Neural cell (in vitro differentiated cells): Measurements from ENCODE around the gene ADAMTS10. TPM values are rescaled to one million over a fixed set of nuclear protein-coding genes. Genes with fewer than 3 reads are reported as not detected.

Experiments
- H2AFZ ChIP-seq: fragments of 200-600, 300-800 bp; sonication (generic), shearing (Covaris generic); 2 replicates; pipeline ENCODE4 v1.6.0; 2014; ENCODE audit warnings: low read depth, mild to moderate bottlenecking, antibody characterized with exemption, low read length, moderate library complexity
- H3F3A ChIP-seq: fragments of 200-600 bp; shearing (Covaris generic); 2 replicates; pipeline ENCODE4 v1.6.1; 2016; ENCODE audit warnings: mild to moderate bottlenecking, moderate library complexity, mixed read lengths, antibody characterized with exemption, low read length; ENCODE audit not compliant: insufficient read depth, poor library complexity, severe bottlenecking
- H3K27ac ChIP-seq: fragments of 200-600, 300-800 bp; sonication (generic), shearing (Covaris generic); 2 replicates; pipeline ENCODE4 v1.5.1; 2014; ENCODE audit warnings: mild to moderate bottlenecking, low read length, moderate library complexity
- H3K27me3 ChIP-seq: fragments of 300-800, 200-600 bp; sonication (generic), shearing (Covaris generic); 2 replicates; pipeline ENCODE4 v1.6.0; 2014; ENCODE audit warnings: mild to moderate bottlenecking, low read depth, low read length, moderate library complexity; ENCODE audit not compliant: insufficient read depth
- H3K36me3 ChIP-seq: fragments of 300-800, 200-600 bp; sonication (generic), shearing (Covaris generic); 2 replicates; pipeline ENCODE4 v1.5.1; 2014; ENCODE audit warnings: mild to moderate bottlenecking, antibody characterized with exemption, low read length, moderate library complexity; ENCODE audit not compliant: insufficient read depth
- H3K4me2 ChIP-seq: fragments of 300-800, 200-600 bp; sonication (generic), shearing (Covaris generic); 2 replicates; pipeline ENCODE4 v1.6.0; 2014; ENCODE audit warnings: mild to moderate bottlenecking, low read length
- H3K4me3 ChIP-seq: fragments of 300-800, 200-600 bp; sonication (generic), shearing (Covaris generic); 2 replicates; pipeline ENCODE4 v1.5.1; 2014; ENCODE audit warnings: mild to moderate bottlenecking, low read length, moderate library complexity
- H3K79me2 ChIP-seq: fragments of 200-600 bp; shearing (Covaris generic); replicated peaks from 2 replicates; pipeline ENCODE4 v1.6.0; 2014; ENCODE audit warnings: mild to moderate bottlenecking, low read length, moderate library complexity; ENCODE audit not compliant: insufficient read depth
- H3K9ac ChIP-seq: fragments of 300-800, 200-600 bp; sonication (generic), shearing (Covaris generic); 2 replicates; pipeline ENCODE4 v1.6.1; 2016; ENCODE audit warnings: mild to moderate bottlenecking, low read length, mixed read lengths
- H3K9me2 ChIP-seq: fragments of 200-600 bp; shearing (Covaris generic); 2 replicates; pipeline ENCODE4 v1.6.1; 2016; ENCODE audit warnings: mild to moderate bottlenecking, low read length, mixed read lengths; ENCODE audit not compliant: insufficient read depth
- H3K9me3 ChIP-seq: fragments of 200-600, 300-800 bp; sonication (generic), shearing (Covaris generic); 2 replicates; pipeline ENCODE4 v1.6.1; 2016; ENCODE audit warnings: mild to moderate bottlenecking, mixed run types, low read length, moderate library complexity, mixed read lengths
- H4K20me1 ChIP-seq: fragments of 200-600 bp; shearing (Covaris generic); 2 replicates; pipeline ENCODE4 v1.6.1; 2016; ENCODE audit warnings: mild to moderate bottlenecking, mixed run types; ENCODE audit not compliant: insufficient read depth
- EP300 ChIP-seq: fragments of 450-650 bp; conservative IDR thresholded peaks from 2 replicates; pipeline ENCODE4 v1.6.1; 2014; ENCODE audit warnings: antibody characterized with exemption, mild to moderate bottlenecking, moderate library complexity; ENCODE audit not compliant: poor library complexity, severe bottlenecking
- EZH2 ChIP-seq: fragments of 200-600, 300-800 bp; shearing (Covaris generic), sonication (generic); IDR thresholded peaks from 2 replicates; pipeline ENCODE4 v1.6.1; 2014; ENCODE audit warnings: antibody characterized with exemption, low read length, borderline replicate concordance, mild to moderate bottlenecking; ENCODE audit not compliant: insufficient read depth, poor library complexity, severe bottlenecking
- MXI1 ChIP-seq: fragments of 450-650 bp; conservative IDR thresholded peaks from 2 replicates; pipeline ENCODE4 v1.6.1; 2014; ENCODE audit warnings: antibody characterized with exemption, mild to moderate bottlenecking; ENCODE audit not compliant: poor library complexity, severe bottlenecking
- POLR2AphosphoS5 ChIP-seq: IDR thresholded peaks from 2 replicates; pipeline ENCODE4 v1.6.1; 2012
- RAD21 ChIP-seq: fragments of 450-650 bp; conservative IDR thresholded peaks from 2 replicates; pipeline ENCODE4 v1.6.1; 2014; ENCODE audit warnings: antibody characterized with exemption, mild to moderate bottlenecking, moderate library complexity
- SMC3 ChIP-seq: fragments of 450-650 bp; conservative IDR thresholded peaks from 2 replicates; pipeline ENCODE4 v1.6.1; 2014; ENCODE audit warnings: antibody characterized with exemption, mild to moderate bottlenecking, moderate library complexity; ENCODE audit not compliant: poor library complexity
- TAF1 ChIP-seq: IDR thresholded peaks from 2 replicates; pipeline ENCODE4 v1.6.1; 2012; ENCODE audit warnings: low read depth
- polyA plus RNA-seq: library from polyadenylated mRNA; depleted of rRNA; stranded (reverse); fragments of >200 nt; gene quantifications from 2 replicates; pipeline ENCODE4 v1.2.3, GENCODE V29; 2014
- TF ChIP-seq, protein P1 (sequence below): fragments of 450-650 bp; IDR thresholded peaks from 2 replicates; pipeline ENCODE4 v1.5.1; 2014; ENCODE audit warnings: antibody characterized with exemption, mild to moderate bottlenecking, moderate library complexity; ENCODE audit not compliant: poor library complexity, severe bottlenecking
- TF ChIP-seq, protein P2 (sequence below): IDR thresholded peaks from 2 replicates; pipeline ENCODE4 v1.6.1; 2012; ENCODE audit warnings: borderline replicate concordance

The ADAMTS10 gene
- polyA plus RNA-seq, 1 donor from 2014 or later, result 99.4 TPM

DNA sequence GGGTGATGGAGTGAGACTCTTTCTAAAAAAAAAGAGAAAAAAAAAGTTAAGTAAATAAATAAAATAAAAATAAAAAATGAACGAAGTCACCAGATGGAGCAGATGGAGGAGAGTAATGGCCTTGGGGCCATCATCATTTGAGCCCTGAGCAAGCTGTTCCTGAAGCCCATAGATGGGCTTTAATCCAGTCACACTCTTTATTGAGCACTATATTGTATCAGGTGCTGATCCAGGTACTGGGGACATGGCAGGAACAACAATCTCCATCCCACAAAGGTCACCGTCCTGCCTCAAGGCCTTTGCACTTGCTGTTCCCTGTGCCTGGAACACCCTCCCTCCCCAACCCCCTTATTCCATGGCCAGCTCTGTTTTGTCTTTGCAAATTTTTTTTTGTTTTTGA is 3.9 kb upstream of the ADAMTS10 start:
- no peak overlapping the region for H2AFZ ChIP-seq
- H3K79me2 ChIP-seq, result peaks cover 6% of the 10 kb centered on the region
- TF ChIP-seq TAF1 (no peak), EP300 (no peak), MXI1 (no peak), RAD21 (no peak), POLR2AphosphoS5 (no peak), EZH2 (no peak), SMC3 (no peak)
- TF ChIP-seq, protein P1, sequence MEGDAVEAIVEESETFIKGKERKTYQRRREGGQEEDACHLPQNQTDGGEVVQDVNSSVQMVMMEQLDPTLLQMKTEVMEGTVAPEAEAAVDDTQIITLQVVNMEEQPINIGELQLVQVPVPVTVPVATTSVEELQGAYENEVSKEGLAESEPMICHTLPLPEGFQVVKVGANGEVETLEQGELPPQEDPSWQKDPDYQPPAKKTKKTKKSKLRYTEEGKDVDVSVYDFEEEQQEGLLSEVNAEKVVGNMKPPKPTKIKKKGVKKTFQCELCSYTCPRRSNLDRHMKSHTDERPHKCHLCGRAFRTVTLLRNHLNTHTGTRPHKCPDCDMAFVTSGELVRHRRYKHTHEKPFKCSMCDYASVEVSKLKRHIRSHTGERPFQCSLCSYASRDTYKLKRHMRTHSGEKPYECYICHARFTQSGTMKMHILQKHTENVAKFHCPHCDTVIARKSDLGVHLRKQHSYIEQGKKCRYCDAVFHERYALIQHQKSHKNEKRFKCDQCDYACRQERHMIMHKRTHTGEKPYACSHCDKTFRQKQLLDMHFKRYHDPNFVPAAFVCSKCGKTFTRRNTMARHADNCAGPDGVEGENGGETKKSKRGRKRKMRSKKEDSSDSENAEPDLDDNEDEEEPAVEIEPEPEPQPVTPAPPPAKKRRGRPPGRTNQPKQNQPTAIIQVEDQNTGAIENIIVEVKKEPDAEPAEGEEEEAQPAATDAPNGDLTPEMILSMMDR, result no peak
- TF ChIP-seq, protein P2, sequence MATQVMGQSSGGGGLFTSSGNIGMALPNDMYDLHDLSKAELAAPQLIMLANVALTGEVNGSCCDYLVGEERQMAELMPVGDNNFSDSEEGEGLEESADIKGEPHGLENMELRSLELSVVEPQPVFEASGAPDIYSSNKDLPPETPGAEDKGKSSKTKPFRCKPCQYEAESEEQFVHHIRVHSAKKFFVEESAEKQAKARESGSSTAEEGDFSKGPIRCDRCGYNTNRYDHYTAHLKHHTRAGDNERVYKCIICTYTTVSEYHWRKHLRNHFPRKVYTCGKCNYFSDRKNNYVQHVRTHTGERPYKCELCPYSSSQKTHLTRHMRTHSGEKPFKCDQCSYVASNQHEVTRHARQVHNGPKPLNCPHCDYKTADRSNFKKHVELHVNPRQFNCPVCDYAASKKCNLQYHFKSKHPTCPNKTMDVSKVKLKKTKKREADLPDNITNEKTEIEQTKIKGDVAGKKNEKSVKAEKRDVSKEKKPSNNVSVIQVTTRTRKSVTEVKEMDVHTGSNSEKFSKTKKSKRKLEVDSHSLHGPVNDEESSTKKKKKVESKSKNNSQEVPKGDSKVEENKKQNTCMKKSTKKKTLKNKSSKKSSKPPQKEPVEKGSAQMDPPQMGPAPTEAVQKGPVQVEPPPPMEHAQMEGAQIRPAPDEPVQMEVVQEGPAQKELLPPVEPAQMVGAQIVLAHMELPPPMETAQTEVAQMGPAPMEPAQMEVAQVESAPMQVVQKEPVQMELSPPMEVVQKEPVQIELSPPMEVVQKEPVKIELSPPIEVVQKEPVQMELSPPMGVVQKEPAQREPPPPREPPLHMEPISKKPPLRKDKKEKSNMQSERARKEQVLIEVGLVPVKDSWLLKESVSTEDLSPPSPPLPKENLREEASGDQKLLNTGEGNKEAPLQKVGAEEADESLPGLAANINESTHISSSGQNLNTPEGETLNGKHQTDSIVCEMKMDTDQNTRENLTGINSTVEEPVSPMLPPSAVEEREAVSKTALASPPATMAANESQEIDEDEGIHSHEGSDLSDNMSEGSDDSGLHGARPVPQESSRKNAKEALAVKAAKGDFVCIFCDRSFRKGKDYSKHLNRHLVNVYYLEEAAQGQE, result no peak
- no peaks in the 10 kb centered on the region for H3F3A ChIP-seq
- H3K36me3 ChIP-seq, result no peaks in the 10 kb centered on the region
- H3K9ac ChIP-seq, result no peak overlapping the region
- H3K9me2 ChIP-seq, result no peaks in the 10 kb centered on the region
- no peaks in the 10 kb centered on the region for H3K9me3 ChIP-seq
- H3K27me3 ChIP-seq, result no peaks in the 10 kb centered on the region
- H3K4me2 ChIP-seq, result no peak overlapping the region
- H3K27ac ChIP-seq, result no peak overlapping the region
- no peaks in the 10 kb centered on the region for H4K20me1 ChIP-seq
- no peak overlapping the region for H3K4me3 ChIP-seq

DNA sequence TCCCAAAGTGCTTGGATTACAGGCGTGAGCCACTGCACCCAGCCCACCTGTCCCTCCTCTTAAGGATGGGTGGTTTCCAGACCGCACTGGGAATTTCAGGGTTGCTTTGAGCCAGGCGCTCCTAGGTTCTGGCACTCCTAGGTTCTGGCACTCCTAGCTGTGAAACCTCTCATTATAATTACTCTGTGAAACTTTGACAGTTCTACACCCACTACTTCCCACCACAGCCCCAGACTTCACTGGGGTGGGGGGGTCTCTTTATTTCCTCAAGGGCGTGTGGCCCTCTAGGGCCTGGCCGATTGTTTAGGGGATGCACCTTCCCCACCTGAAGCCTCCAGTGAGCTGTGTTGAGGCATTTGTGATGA is 2.3 kb upstream of the ADAMTS10 start:
- Histone ChIP-seq H3K9me2 (no peaks in the 10 kb centered on the region), H3K9ac (no peak overlapping the region), H3K27me3 (no peaks in the 10 kb centered on the region), H3K79me2 (peaks cover 9% of the 10 kb centered on the region), H3K4me3 (no peak overlapping the region), H2AFZ (no peak overlapping the region), H3K4me2 (no peak overlapping the region), H3K9me3 (no peaks in the 10 kb centered on the region), H3K36me3 (no peaks in the 10 kb centered on the region), H3F3A (no peaks in the 10 kb centered on the region), H3K27ac (no peak overlapping the region), H4K20me1 (no peaks in the 10 kb centered on the region)
- TF ChIP-seq SMC3, result no peak
- TF ChIP-seq EP300, result no peak
- TF ChIP-seq, protein P2, result no peak
- TF ChIP-seq, protein P1, result no peak
- TF ChIP-seq TAF1, result no peak
- TF ChIP-seq MXI1, result no peak
- no peak for TF ChIP-seq EZH2
- no peak for TF ChIP-seq RAD21
- TF ChIP-seq POLR2AphosphoS5, result no peak
